Measurements from ENCODE around the gene BACH2.
A peak's percentile ranks its signal among the peaks of the same experiment; 100 is the strongest.

The BACH2 gene

DNA sequence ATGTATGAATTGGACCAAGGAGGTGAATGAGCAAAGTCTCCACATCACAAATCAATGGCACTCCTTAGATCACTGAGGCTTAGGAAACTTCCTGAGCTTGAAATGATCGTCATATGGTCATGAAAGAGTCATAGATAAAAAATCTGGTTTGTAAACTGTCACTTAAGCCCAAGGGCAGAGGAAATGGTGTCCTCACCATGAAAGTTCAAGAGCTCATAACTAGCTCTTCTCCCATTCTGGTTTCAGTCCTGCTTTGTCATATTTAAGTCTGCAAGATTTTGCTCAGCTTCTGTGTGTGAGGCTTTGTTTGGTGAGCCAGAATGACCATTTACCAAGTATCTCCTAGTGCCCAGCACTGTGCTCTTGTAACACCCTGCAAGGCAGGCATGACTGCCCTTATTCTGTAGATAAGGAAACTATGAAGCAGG lies 341.9 kb downstream of the BACH2 start:
- no peak for DNase-seq

DNA sequence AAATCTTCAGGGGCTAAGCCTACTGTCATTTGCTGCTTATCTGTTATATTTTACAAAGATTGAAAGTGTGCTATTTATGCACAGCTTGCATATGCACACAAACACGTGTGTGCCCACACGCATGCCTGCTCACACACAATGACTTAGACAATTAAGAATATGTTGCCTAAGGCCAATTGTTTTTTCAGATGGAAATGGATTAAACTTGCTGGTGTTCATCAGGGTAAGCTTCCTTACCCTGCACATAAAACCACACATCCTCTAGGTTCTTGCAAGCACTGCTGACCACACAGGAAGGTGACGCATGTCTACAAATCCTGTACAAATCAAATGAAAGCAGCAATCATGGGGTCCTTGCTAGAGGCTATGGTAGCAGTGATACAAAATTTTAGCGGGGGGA lies 344.0 kb downstream of the BACH2 start:
- peak in 1 of 2 donors; percentile 40 for DNase-seq

DNA sequence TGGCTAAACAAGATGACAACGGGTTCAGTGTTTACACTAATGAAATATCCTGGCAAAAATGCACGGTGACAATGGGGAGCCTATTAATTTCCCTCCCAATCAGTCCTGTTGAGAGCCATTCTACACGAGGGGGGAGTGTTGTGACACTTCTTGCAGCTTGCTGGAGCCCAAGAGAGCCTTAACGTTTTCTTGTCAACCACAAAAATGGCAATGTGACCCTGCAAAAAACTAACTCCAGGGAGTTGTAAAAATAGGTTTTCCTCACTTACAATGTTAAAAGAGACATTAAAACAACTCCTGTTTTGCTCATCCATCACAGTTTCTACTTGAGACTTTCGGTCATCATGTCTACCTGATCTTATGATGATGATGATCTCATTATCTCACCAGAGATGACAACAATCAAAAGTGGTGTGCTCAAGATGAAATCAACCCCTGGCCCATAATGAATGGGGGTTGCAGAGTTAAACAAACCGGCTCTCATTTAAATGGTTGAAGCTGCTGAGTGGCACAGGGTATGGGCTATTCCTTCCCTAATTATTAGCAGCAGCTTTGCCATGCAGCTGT lies 344.5 kb downstream of the BACH2 start:
- DNase-seq = no peak

DNA sequence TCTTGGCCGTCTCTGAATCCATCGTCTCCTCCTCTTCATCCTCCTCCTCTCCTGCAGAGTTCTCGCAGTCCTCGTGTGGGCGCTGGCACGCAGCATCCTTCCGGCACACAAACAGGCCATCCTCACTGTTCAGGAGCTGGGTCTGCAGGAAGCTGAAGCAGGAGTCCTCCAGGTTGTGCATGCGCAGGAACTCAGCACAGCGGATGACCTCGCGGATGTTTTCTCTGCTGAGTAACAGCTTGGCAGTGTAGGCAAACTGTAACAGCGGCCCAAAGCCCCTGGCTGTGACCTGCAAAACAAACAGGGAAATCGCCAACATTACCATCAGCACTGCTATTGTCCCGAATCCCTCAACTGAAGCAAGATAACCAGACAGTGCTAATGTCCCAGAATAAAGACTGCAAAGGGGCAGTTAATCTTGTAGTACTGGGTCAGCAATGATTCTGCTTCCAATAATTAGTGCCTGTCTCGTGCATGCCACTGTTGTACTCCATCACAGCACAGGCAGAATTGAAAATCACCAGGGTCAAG lies 345.0 kb downstream of the BACH2 start:
- DNase-seq = no peak

DNA sequence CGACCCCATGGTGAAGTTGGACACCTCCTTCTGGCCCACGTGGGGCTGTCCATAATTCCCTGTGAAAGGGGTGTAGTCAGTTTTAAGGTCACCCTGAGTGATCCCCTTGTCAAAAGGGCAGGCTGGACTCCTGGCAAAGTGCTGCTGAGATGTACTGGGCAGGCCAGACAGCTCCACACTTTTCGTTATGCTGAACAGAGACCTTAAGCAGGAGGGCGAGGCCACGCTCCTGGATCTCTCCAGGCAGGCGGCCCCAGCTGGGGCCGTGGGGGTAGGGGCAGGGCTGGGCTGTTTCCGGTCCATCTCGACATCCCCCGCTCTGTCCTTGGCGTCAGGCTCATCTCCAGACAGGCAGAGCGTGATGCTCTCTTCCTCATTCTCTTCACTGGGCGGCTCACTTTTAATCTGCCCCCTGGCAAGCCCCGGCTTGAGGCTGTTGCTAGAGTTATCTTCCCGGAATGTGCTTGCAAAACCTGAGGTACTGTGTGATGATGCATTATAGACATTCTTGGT lies 345.7 kb downstream of the BACH2 start:
- DNase-seq = no peak

DNA sequence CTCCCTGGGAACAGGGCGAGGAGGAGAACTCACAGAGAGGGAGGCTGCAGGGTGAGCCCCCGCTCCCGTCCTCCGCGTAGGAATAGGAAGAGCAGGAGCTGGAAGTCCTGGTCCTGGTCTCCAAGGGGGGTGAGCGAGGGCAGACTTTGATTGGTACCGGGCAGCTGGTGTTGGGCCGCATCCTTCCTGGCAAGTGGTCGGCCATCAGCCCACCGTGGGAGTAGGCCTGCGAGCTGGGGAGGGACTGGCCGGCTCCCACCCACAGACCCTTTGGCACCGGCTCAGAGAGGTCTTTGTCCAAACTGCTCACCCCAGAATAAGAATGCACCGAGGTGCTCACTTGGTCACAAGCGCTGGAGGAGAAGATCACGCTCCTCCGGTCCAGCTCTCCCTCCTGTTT lies 346.2 kb downstream of the BACH2 start:
- DNase-seq = no peak

DNA sequence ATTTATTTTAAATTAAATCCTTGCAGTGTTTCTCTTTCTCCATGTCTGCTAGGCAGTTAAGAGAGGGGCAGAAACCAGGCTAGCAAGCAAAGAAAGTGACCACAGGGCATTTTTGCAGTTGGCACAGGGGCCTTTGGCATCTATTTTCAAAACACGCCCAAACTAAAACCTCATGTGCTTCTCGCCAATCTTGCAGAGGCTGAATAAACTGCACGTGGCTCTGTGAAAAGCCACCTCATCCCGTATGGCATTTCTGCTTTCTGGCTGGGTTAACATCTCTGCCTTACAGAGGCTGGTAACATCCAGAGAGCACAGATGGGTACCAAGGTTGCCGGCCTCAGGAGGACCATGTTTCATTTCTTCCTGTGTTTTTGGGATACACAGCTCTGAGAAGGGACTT lies 347.8 kb downstream of the BACH2 start:
- DNase-seq = no peak

DNA sequence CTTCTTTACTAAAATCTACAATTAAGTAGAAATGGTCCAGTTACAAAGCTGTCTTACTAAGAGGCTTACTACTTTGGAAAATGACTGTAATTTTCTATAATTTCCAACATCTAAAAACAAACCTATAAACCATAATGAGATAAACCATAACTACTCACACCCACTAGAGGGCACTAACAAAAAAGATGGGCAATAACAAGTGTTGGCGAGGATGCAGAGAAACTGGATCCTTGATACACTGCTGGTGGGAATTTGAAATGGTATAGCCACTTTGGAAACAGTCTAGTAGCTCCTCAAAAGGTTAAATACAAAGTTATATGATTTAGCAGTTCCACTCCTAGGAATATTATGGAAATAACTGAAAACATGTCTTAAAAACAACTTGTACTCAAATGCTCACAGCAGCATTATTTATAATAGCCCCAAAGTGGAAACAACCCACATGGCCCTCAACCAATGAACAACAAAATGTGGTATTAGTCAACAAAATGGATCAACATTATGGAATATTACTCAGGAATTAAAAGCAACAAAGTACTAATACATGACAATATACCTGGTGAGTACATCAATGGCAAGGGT lies 351.7 kb downstream of the BACH2 start:
- no peak for DNase-seq

DNA sequence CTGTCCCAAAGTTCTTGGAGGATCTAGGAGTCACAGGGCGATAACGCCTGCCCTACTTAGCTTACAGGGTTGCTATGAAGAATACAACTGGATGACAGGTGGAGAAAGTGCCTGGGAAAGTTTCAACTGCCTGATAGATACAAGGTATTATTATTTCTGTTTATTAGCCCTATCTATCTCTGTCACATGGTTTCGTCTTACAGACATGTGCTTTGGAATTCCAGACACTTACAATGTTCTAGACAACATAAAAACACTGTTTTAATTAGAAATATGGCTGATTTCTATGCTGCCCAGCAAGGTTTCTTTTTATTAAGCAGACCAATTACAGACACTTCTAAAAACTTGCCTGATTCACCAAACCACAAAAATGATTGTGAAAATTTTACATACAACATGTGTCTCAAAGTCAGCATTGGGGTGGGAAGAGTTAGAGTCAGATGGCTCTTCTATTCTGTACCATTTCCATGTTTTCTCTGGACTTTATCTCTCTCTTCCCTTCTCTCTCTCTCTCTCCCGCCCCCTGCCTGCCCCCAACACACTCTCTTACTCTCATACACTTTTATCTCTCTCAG lies 352.4 kb downstream of the BACH2 start:
- no peak for DNase-seq

DNA sequence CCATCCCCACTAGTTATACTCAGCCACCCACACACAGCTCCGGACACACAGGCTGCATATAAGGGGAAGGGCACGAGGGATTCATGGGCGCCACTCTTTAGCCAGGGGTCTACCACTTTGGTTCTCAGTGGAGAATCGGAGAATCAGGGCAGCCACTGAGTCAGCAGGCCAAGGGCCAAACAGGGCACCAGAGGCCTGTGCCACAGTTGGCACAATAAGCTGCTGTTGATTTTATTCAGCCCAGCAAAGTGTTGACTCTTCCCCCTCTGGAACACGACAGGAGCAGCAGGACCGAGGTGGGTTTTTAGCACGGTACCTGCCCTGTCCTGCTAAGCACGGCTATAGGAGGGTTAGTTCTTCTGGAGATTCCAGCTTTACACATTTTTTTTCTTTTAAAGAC lies 354.0 kb downstream of the BACH2 start:
- DNase-seq = no peak

DNA sequence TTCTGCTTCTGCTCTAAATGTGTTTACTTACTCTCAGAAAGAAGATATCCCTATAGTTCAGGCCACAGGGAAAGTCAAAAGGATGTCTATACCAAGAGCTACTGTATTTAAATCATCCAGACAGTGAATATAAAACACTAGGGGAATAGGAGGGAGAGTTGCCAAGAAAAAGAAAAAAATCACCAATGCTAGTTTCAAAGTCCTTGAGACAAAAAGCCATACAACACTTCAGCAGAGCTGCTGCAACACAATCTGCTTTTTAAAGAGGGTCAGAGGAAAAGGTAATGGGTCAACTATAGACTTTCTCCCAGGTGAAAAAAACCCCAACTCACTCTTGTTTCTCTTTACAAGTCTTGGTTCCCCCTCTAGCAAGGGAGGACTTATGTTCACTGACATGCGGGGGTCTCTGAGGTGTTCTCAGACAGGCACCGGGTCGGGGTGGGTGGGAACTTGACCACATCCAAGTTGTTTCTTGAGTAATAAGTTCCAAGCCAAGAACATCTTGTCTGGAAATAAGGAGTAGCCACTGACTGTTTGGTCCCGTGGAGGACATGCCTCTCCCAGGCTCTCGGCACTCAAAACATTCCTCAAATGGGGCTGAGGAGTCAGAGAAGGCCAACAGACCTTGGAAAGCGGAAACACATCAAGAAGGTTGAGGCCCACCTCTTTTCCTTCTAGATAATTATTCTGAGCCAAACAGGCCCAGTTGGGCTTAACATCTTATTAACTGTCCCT lies 354.7 kb downstream of the BACH2 start:
- DNase-seq = no peak

DNA sequence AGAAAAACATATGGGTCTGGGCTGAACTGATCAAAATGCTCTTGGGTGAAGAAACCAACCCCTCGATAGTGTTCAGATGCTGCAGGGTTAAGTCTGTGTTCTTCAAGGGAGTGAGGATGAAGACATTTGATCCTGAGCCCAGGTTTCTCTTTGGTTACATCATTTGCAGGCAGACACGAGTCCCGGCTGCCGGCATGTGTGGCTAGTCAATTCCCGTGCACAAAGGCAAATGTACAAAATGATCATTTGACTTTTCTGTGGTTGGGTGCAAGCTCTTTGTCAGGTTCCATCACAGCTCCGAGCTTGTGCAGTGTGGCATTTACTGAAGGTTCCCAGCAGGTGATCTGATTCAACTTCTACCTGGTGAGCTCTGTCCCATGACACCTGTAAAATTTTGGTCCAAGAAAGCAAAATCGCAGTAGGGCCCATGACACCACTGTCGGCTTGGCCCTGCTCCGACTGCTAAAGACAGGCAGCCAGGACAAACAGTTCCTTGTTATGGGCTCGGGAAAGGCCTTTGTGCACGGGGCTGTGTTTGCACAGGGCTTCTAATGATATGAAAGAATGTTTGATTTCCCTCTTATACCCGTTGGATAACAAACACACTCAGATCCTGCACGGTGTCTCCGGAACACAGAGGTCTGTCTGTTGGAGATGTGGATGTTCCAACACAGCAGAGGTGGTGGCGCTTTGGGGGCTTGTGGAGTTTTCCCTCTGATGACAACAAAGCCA lies 355.4 kb downstream of the BACH2 start:
- DNase-seq = no peak

DNA sequence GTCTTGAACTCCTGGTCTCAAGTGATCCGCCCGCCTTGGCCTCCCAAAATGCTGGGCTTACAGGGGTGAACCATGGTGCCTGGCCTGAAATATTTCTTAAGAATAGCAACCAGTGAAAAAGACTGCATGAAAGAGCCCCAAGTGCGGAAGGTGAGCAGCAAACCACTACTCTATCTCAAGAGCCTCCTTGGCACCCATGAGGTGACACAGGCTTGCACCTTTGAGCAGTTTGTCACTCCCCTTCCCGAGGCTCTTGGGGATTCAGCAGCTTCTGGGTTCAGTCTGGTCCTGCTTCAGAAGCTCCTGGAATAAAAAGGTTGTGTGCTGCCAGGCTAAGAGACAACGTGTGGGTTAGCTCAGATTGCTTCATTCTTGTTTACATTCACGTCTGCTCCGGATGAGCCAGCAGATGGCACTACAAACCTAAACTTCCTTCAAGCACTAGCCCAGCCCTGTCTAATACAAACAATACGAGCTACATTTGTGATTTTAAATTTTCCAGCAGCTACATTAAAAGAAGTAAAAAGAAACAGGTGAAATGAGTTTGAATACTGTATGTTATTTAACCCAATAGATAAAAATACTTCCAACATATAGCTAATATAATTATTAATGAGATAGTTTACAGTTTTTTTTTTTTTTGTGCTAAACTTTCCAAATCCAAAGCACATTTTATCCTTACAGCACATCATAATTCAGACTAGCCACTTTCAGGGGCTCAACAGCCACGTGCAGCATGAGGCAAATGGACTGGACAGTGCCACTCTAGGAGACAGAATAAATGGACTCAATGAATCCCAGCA lies 356.2 kb downstream of the BACH2 start:
- peak; percentile 56 to 65 for DNase-seq

DNA sequence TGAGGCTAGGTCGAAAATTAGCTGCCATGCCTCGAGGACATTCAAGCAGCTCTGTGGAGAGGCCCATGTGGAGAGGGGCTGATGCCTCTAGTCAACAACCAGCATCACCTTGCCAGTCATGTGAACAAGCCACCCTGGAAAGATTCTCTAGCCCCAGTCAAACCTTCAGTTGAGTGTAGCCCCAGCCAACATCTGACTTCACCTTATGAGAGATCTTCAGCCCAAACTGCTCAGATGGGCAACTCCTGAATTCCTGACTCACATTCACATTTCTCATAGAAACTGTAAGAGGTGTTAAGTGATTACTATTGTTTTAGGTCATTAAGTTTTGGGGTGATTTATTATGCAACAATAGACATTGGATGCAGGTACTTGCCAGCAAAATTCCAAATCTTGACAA lies 357.5 kb downstream of the BACH2 start:
- DNase-seq = no peak

DNA sequence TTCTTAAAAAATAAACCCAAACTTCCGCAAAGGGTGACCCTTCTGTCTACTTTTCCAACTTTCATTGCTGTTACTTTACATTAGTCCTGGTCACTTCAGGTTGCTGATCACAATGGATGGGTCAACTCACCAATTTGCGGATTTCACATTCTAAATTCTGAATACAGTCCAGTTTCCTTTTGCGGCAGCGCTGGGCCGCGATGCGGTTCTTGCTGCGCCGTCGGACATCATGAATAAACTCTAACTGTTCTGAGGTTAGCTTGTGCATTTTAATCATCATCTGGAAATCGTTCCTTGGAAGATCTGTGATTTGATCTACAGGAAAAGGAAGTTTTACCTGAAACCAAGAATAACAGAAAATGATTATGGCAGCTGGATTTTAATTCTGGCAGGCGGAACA lies 358.6 kb downstream of the BACH2 start:
- no peak for DNase-seq

DNA sequence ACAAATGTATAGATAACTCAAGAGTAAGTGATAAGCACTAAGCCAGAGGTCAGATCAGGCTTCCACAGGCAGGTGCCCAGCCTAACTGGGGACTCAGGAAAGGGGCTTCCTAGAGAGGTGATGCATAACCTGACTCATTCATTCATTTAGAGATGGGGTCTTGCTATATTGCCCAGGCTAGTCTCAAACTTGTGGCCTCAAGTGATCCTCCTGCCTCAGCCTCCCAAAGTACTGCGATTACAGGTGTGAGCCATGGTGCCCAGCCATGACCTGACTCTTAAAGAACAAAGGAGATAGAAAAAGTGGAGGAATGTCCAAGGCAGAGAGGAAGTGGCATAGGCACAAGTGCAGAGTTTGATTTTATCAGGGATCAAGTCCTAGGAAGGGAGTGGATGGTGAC lies 360.5 kb downstream of the BACH2 start:
- no peak for DNase-seq

DNA sequence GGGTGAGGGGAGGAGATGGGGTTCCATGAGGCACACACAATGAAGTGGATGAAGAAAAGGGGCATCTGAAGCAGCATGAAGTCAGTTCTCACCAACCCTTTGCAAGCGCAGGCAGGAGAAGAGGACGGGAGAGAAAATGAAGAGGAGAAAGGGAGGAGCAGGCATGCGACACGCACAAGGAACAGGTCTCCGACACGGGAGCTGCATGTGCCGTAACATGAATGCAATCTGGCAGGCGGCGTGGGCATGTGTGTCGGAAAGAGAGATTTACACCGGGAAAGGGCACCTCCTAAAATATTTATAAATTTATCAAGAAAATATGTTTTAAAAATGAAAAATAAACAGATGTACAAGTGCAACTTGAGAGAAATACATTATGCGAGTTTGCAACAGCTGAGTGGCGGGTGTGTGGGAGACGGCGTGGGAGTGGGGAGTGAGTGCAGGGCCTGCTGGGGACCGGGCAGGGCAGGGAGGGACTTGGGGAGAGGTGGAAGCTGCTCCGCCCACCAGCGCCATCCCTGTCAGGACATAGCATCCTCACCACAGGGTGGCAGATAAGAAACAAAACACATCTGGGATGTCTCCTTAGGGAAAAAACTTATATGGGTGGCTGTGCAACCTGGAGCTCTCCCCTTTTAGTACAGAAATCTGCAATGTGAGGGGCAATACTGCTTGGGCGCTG lies 361.8 kb downstream of the BACH2 start:
- DNase-seq = no peak

DNA sequence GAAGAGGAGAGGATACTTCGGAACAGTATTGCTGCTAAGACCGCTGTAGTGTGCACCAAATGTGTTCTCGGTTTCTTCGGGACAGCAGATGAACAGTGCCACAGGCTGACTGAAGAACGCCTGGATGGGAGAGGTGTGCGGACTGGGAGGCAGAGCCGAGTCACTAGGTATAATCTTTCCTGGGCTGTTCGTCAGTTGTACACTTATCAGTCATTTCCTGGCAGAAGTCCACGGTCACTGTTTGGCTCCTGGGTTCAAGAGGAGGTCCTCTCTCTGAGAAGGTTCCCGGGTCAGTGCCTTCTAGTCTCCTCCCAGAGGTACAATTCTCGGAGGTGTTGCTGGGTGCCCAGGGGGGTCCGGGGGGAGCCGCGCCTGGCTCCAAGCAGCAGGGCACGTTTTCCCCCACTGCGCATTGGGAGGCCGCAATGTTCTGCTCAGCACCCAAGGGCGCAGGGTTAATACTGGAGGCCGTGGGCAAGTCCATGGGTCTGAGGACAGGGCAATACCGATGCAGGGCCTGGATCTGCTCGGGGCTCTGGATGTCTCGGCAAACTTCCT lies 364.3 kb downstream of the BACH2 start:
- DNase-seq = no peak

DNA sequence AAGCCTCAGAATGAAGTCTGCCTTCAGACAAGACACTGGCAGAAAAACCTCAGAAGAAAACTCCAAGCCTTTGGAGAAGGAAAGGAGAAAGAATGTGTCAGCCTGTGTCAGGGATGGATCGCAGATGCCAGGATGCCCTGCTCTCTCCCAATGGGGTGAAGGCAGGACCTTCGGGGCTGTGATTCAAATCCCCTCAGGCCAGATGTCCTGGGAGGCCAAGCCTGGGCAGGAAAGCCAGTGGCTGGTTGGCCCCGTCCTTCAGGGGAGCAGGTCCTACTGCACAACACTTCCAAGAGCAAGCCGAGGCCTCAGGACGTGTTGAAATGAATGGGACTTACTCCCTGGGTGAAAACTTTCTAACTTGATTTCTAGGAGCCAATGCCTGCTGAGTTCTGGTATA lies 365.9 kb downstream of the BACH2 start:
- DNase-seq = no peak

DNA sequence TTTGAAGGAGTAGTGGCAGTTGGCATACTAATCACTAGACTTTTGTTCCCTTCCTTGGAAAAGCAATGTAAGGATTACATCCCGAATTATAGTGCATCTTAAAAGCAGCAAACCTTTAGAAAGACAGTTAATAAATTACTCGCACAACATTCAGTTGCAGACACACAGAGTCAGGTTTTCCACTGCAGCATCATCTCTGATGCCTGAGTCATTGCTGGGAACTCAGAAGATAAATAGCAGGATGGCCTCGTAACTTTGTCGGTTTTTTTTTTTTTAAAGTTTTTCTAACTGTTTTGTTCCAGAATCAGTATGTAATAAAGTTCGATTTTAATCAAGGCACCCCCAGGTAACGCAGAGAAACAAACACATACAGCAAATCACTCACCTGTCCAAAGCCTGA lies 368.0 kb downstream of the BACH2 start:
- no peak for DNase-seq
